Measurements from ENCODE around the gene HIPK2. TPM values are rescaled to one million over a fixed set of nuclear protein-coding genes. Genes with fewer than 3 reads are reported as not detected.

HIPK2 gene
- total RNA-seq, 2 experiments from 2014 or later, result 22.5 to 27.5 TPM

DNA sequence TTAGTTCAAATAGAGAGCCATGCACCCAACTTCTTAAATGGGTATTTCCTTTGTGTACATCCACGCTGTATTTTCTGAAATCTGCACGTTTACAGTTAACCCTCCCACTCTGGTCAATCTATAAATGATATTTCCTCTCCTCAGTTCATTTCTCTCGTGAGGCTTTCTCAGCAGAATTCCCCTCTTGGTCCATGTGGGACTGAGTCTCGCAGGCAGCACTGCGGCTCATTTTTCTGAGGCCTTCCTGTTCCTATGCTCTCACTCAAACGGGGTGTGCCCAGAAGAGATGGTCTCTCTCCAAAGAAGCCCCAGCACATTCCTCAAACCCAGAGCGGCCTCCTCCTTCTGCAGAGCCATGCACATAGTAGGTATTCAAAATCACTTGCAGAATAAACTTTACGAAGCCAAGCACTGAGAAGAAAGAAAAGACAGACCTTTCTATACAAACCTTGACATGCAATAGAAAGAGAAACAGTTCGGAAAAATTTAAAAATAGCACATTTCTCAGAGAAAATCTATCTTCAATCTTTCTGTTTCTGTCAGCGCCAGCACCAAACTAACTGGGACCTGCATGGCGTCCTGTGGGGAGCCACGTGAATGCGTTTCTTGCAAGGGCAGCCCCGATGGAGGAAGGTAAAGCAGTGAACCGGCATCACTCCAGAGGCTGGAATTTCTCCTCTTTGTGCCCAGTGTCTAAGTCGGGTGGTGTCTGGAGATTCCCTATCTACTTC lies 77.1 kb downstream of the HIPK2 start:
- H3K36me3 Mint-ChIP-seq (ENCODE audit: low read depth), result no peaks in the 10 kb centered on the region
- H3K4me1 Mint-ChIP-seq, result peaks cover 34% of the 10 kb centered on the region
- ChIA-PET CTCF (interaction anchor here (1.3 kb wide), 1 partner anchor 8 kb away, joined by 6 read pairs; no protein-coding TSS in a partner anchor), POLR2A (no interaction called here)
- H3K9me3 Mint-ChIP-seq, result no peaks in the 10 kb centered on the region
- DNase-seq, result no peak
- H3K27ac Mint-ChIP-seq, result peak overlapping the region; percentile 69
- H3K27me3 Mint-ChIP-seq, result no peaks in the 10 kb centered on the region
- H3K4me3 Mint-ChIP-seq, result no peak overlapping the region

- H3K9me3 Mint-ChIP-seq, result no peaks in the 10 kb centered on the region
- no peaks in the 10 kb centered on the region for H3K36me3 Mint-ChIP-seq (ENCODE audit: low read depth)
- ChIA-PET CTCF (interaction anchor here (1.3 kb wide), 1 partner anchor 9 kb away, joined by 6 read pairs; no protein-coding TSS in a partner anchor), POLR2A (no interaction called here)
- H3K4me3 Mint-ChIP-seq, result no peak overlapping the region
- no peaks in the 10 kb centered on the region for H3K27me3 Mint-ChIP-seq
- no peak for DNase-seq
- H3K27ac Mint-ChIP-seq, result no peak overlapping the region
- peaks cover 35% of the 10 kb centered on the region for H3K4me1 Mint-ChIP-seq
Measured at GRCh38 chr7:139699640-139700504, 77.9 kb downstream of the HIPK2 start.

GRCh38 chr7:139698844-139699243 lies 79.0 kb downstream of the HIPK2 start:
- Mint-ChIP-seq H3K36me3 (ENCODE audit: low read depth) (no peaks in the 10 kb centered on the region), H3K27me3 (no peaks in the 10 kb centered on the region), H3K27ac (no peak overlapping the region), H3K4me3 (no peak overlapping the region), H3K4me1 (peaks cover 32% of the 10 kb centered on the region), H3K9me3 (no peaks in the 10 kb centered on the region)
- CTCF ChIA-PET, result interaction anchor here (1.4 kb wide), 1 partner anchor 53 kb away, joined by 3 read pairs; no protein-coding TSS in a partner anchor
- POLR2A ChIA-PET, result no interaction called here
- no peak for DNase-seq

DNA sequence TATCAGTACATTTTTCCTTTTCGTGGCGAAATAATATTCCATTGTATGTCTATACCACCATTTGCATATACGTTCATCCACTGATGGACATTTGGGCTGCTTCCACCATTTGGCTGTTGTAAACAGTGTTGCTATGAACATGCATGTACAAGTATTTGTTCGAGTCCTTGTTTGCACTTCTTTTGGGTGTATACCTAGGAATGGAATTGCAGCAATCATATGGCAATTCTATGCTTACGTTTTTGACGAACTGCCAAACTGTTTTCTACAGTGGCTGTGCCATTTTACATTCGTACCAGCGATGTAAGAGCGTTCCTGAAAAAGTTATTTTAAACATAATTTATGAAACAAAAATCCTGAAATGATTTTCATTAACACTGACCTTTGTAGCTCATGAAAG lies 79.5 kb downstream of the HIPK2 start:
- ChIA-PET POLR2A (no interaction called here), CTCF (interaction anchor here (1.4 kb wide), 1 partner anchor 53 kb away, joined by 3 read pairs; no protein-coding TSS in a partner anchor)
- H3K36me3 Mint-ChIP-seq (ENCODE audit: low read depth), result no peaks in the 10 kb centered on the region
- H3K4me3 Mint-ChIP-seq, result no peak overlapping the region
- DNase-seq, result no peak
- peaks cover 32% of the 10 kb centered on the region for H3K4me1 Mint-ChIP-seq
- H3K27me3 Mint-ChIP-seq, result no peaks in the 10 kb centered on the region
- H3K9me3 Mint-ChIP-seq, result no peaks in the 10 kb centered on the region
- H3K27ac Mint-ChIP-seq, result no peak overlapping the region

DNA sequence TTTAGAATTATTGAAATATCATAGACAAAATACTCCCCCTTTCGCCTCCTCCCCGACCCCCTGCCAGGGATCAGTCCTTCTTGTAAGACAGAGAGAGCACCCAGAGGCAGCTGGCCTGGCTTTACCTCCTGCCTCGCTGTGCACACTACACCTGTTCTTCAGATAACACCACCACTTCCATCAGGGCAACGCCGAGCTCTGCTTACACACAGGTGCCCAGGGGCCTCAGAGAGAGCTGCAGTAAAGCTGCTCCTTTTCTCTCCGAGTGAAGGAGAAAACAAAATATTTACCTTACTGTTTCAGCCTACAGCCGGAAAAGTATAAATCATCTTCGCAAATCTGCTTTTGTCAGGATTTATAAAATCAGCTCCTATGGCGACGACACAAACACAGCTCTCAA lies 80.7 kb downstream of the HIPK2 start:
- ChIA-PET CTCF (interaction anchor here (1.1 kb wide), 1 partner anchor 50 kb away, joined by 4 read pairs; no protein-coding TSS in a partner anchor), POLR2A (interaction anchor here (0.6 kb wide), 1 partner anchor 8 kb away, joined by 4 read pairs; no protein-coding TSS in a partner anchor)
- H3K27ac Mint-ChIP-seq, result peak overlapping the region; percentile 48
- no peaks in the 10 kb centered on the region for H3K27me3 Mint-ChIP-seq
- no peak overlapping the region for H3K4me3 Mint-ChIP-seq
- H3K4me1 Mint-ChIP-seq, result peaks cover 32% of the 10 kb centered on the region
- H3K36me3 Mint-ChIP-seq (ENCODE audit: low read depth), result no peaks in the 10 kb centered on the region
- no peaks in the 10 kb centered on the region for H3K9me3 Mint-ChIP-seq
- no peak for DNase-seq

DNA sequence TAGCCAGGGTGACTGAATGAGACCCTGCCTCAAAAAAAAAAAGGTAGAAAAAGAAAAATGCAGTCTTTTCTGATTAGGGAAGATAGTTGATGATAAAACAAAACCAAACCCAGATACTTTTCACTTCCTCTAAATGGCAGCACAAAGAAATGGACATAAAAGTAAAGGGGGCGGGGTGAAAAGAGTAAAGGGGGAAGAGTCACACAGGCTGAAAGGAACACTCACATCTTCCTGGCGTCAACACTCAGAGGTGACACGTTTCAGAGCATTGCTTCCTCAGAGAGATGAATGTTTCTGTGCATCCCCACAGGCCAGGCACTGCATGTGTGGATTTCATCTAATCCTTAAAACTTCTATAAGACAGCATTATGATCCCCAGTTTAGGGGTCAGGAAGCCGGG lies 81.2 kb downstream of the HIPK2 start:
- Mint-ChIP-seq H3K27ac (peak overlapping the region; percentile 48), H3K4me3 (no peak overlapping the region), H3K9me3 (no peaks in the 10 kb centered on the region), H3K36me3 (ENCODE audit: low read depth) (no peaks in the 10 kb centered on the region), H3K27me3 (no peaks in the 10 kb centered on the region), H3K4me1 (peaks cover 32% of the 10 kb centered on the region)
- no peak for DNase-seq
- ChIA-PET CTCF (interaction anchor here (1.1 kb wide), 1 partner anchor 49 kb away, joined by 4 read pairs; no protein-coding TSS in a partner anchor), POLR2A (no interaction called here)

GRCh38 chr7:139695588-139695987 lies 82.2 kb downstream of the HIPK2 start:
- POLR2A ChIA-PET, result no interaction called here
- H3K27me3 Mint-ChIP-seq, result no peaks in the 10 kb centered on the region

DNA sequence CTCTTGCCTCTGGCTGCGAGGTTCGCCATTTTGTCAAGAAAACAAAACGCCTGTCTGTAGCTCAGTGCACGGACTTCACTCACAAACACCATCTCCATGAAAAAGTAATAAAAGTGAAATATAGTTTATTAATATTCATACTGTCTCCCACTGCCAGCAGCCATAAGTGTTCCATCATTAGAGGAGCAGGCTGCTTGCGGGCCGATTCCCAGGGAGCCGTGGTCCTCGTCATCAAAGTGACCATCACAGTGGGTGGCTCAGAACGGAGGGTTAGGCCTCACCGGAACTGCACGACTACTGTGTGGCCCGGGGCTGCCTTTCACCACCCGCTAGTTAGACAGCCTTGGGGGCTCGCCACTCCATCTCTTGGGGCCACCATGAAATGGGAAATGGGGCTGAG lies 82.7 kb downstream of the HIPK2 start:
- Mint-ChIP-seq H3K27ac (no peak overlapping the region), H3K36me3 (ENCODE audit: low read depth) (peaks cover 4% of the 10 kb centered on the region), H3K4me1 (peaks cover 20% of the 10 kb centered on the region), H3K27me3 (no peaks in the 10 kb centered on the region), H3K9me3 (no peaks in the 10 kb centered on the region), H3K4me3 (no peak overlapping the region)
- ChIA-PET CTCF (no interaction called here), POLR2A (no interaction called here)
- no peak for DNase-seq

More at GRCh38 chr7:139695588-139695987, 82.2 kb downstream of the HIPK2 start:
- H3K36me3 Mint-ChIP-seq (ENCODE audit: low read depth), result no peaks in the 10 kb centered on the region
- no peak overlapping the region for H3K27ac Mint-ChIP-seq
- peaks cover 26% of the 10 kb centered on the region for H3K4me1 Mint-ChIP-seq
- H3K4me3 Mint-ChIP-seq, result no peak overlapping the region
- no peak for DNase-seq
- CTCF ChIA-PET, result no interaction called here
- no peaks in the 10 kb centered on the region for H3K9me3 Mint-ChIP-seq

DNA sequence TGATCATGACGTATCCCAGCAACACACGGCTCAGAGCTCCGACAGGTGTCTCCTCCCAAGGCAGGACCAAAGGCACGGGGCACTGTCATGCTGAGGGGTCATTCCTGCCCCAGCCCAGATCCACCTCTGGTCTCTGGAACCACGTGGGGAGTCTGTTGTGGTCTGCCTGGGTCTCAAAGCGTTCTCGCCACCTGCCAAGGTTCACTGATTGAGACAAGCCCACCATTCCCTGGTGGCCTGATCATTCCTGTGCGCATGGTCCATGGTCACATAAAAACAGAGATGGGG lies 83.5 kb downstream of the HIPK2 start:
- DNase-seq, result no peak
- ChIA-PET POLR2A (no interaction called here), CTCF (interaction anchor here (0.9 kb wide), 1 partner anchor 24 kb away, joined by 3 read pairs; no protein-coding TSS in a partner anchor)
- no peaks in the 10 kb centered on the region for H3K9me3 Mint-ChIP-seq
- H3K27me3 Mint-ChIP-seq, result no peaks in the 10 kb centered on the region
- H3K4me1 Mint-ChIP-seq, result peaks cover 19% of the 10 kb centered on the region
- H3K27ac Mint-ChIP-seq, result no peak overlapping the region
- H3K4me3 Mint-ChIP-seq, result no peak overlapping the region
- peaks cover 7% of the 10 kb centered on the region for H3K36me3 Mint-ChIP-seq (ENCODE audit: low read depth)

DNA sequence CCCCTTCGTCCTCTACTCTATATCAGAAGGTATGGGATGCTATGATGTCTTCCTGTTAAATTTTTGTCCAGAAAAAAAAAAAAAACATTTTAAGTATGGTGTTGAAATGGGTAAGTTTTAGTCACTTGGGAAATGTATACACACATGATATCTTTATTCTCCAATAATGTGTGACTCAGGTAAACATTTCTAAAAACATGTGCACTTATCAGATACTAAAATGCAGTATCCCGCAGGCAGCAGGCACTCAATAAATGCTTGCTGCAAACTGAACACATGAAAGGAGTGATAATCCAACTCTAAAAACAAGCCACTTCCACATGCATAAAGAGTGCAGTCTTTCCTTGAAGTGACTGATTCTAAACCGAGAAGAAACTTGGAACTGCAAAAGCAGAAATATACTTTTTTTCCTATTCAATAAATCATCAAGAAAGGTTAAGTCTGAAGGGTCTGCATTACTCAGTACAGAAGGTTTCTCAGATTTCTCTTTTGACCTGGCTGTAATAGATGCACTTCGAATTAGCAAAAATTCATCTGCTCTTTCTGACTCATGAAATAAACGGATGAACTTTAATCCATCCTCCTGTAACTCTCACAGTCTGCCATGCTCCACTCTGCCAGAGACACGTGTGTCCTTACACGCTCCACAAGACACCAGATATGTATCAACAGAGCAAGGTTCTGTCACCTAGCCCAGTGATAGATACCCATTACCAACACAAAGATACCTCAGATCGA lies 84.0 kb downstream of the HIPK2 start:
- H3K4me3 Mint-ChIP-seq, result no peak overlapping the region
- CTCF ChIA-PET, result interaction anchor here (0.9 to 2.0 kb wide), 2 partner anchors 12 to 23 kb away, joined by 3 to 4 read pairs; no protein-coding TSS in a partner anchor

GRCh38 chr7:139692723-139693122 lies 85.1 kb downstream of the HIPK2 start:
- Mint-ChIP-seq H3K4me1 (peaks cover 18% of the 10 kb centered on the region), H3K4me3 (no peak overlapping the region), H3K27ac (no peak overlapping the region), H3K9me3 (peaks cover 2% of the 10 kb centered on the region), H3K36me3 (ENCODE audit: low read depth) (peaks cover 22% of the 10 kb centered on the region), H3K27me3 (no peaks in the 10 kb centered on the region)
- ChIA-PET POLR2A (no interaction called here), CTCF (interaction anchor here (2.0 kb wide), 1 partner anchor 11 kb away, joined by 4 read pairs; no protein-coding TSS in a partner anchor)
- no peak for DNase-seq

More for the DNA sequence above, 84.0 kb downstream of the HIPK2 start:
- H3K9me3 Mint-ChIP-seq, result no peaks in the 10 kb centered on the region
- POLR2A ChIA-PET, result no interaction called here
- H3K36me3 Mint-ChIP-seq (ENCODE audit: low read depth), result peaks cover 12% of the 10 kb centered on the region
- H3K4me1 Mint-ChIP-seq, result peaks cover 19% of the 10 kb centered on the region
- H3K27me3 Mint-ChIP-seq, result no peaks in the 10 kb centered on the region
- DNase-seq, result no peak
- no peak overlapping the region for H3K27ac Mint-ChIP-seq

- ChIA-PET POLR2A (no interaction called here), CTCF (interaction anchor here (2.0 kb wide), 1 partner anchor 10 kb away, joined by 4 read pairs; no protein-coding TSS in a partner anchor)
- no peak for DNase-seq
- H3K27me3 Mint-ChIP-seq, result no peaks in the 10 kb centered on the region
- no peak overlapping the region for H3K4me3 Mint-ChIP-seq
- H3K36me3 Mint-ChIP-seq (ENCODE audit: low read depth), result peaks cover 31% of the 10 kb centered on the region
- H3K9me3 Mint-ChIP-seq, result peaks cover 9% of the 10 kb centered on the region
- H3K4me1 Mint-ChIP-seq, result peaks cover 7% of the 10 kb centered on the region
- H3K27ac Mint-ChIP-seq, result no peak overlapping the region
Measured at GRCh38 chr7:139691253-139691781, 86.5 kb downstream of the HIPK2 start.

All from activated CD4-positive, alpha-beta T cell treated with anti-CD3 and anti-CD28 coated beads, Interleukin-2, amount 10 ng/mL, durations not matched to agents 7 days and 5 days (primary cell).